ENCODE results near the gene ARHGEF17.

- TF ChIP-seq CTCF (IDR thresholded peaks at IDR 0.05) (no peak), POLR2A (IDR thresholded peaks at IDR 0.05) (no peak), POLR2AphosphoS5 (IDR thresholded peaks at IDR 0.05) (no peak)
These were observed 21.8 kb upstream of the ARHGEF17 start for GRCh38 chr11:73286240-73286810.

Data from stomach (tissue), 4 donors.